ENCODE data around the gene C1orf141. TPM values are rescaled to one million over a fixed set of nuclear protein-coding genes. Genes with fewer than 3 reads are reported as not detected.

Gene C1orf141
- total and polyA plus RNA-seq, 9 of the 15 experiments (the other 6 are each of a cell fraction or from before 2014, with no cell fraction given): not detected

GRCh38 chr1:67058761-67059160 lies 76.0 kb downstream of the C1orf141 start:
- Histone ChIP-seq H3K9ac (ENCODE audit: insufficient read depth in 1 of 2, low read depth in 2 of 2, low read length in 2 of 2) (no peak overlapping the region), H3K79me2 (ENCODE audit: control insufficient read depth, insufficient read depth, low read length) (0 out of 3 replicates have a peak, but pooled peaks cover under 1% of the 10 kb centered on the region), H3K9me1 (ENCODE audit: control insufficient read depth, insufficient read depth, low read length) (no peaks in the 10 kb centered on the region), H3K4me1 (replicated peaks in 1 of 2; ENCODE audit: control insufficient read depth in 2 of 2, insufficient read depth in 2 of 2, low read length in 2 of 2) (peaks cover 7 to 15% of the 10 kb centered on the region in 2 experiments; a peak in 3 of 5 replicates), H2AFZ (ENCODE audit: low read depth, low read length) (peak overlapping the region; percentile 1), H3K4me3 (no peak overlapping the region), H3K4me2 (ENCODE audit: insufficient read depth, low read length) (no peak overlapping the region), H3K36me3 (ENCODE audit: control insufficient read depth, insufficient read depth, low read length) (no peaks in the 10 kb centered on the region), H3K9me3 (replicated peaks; ENCODE audit: control insufficient read depth, insufficient read depth, low read depth, low read length) (no peaks in the 10 kb centered on the region), H3K27ac (ENCODE audit: extremely low read depth, low read depth, low read length) (no peak overlapping the region), H3K27me3 (ENCODE audit: control insufficient read depth in 2 of 2, insufficient read depth in 2 of 2, low read length in 2 of 2) (no peaks in the 10 kb centered on the region), H4K20me1 (replicated peaks; ENCODE audit: control insufficient read depth, insufficient read depth, low read length) (no peaks in the 10 kb centered on the region)
- WGBS (ENCODE audit: insufficient coverage, low coverage, missing lambda C conversion rate): 6% methylated on average over 3 of the region's 3 CpGs
- intact Hi-C loops (cut with micrococcal nuclease) (no loop called here), in situ Hi-C loops (cut with MboI) (loop anchor here (5.0 kb wide), 1 partner anchor 49 kb away; no protein-coding TSS in a partner anchor)
- ChIA-PET CTCF (ENCODE audit: low intra/inter-chr PET ratio) (no interaction called here), POLR2A (no interaction called here)
- ATAC-seq: no peak
- no peak for DNase-seq (ENCODE audit: extremely low read depth in 1 of 4, low spot score in 3 of 4)
- no peak for FAIRE-seq
- TF ChIP-seq, protein P1, sequence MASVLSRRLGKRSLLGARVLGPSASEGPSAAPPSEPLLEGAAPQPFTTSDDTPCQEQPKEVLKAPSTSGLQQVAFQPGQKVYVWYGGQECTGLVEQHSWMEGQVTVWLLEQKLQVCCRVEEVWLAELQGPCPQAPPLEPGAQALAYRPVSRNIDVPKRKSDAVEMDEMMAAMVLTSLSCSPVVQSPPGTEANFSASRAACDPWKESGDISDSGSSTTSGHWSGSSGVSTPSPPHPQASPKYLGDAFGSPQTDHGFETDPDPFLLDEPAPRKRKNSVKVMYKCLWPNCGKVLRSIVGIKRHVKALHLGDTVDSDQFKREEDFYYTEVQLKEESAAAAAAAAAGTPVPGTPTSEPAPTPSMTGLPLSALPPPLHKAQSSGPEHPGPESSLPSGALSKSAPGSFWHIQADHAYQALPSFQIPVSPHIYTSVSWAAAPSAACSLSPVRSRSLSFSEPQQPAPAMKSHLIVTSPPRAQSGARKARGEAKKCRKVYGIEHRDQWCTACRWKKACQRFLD (CRISPR knock-in tag; IDR thresholded peaks at IDR 0.05): no peak
- TF ChIP-seq ZNF140 (CRISPR knock-in tag; IDR thresholded peaks at IDR 0.05) (no peak), SLC30A9 (CRISPR knock-in tag; IDR thresholded peaks at IDR 0.05) (no peak), JUND (IDR thresholded peaks at IDR 0.05; ENCODE audit: borderline replicate concordance, low read depth, low read length) (no peak), JUND (tag; IDR thresholded peaks at IDR 0.05; ENCODE audit: borderline replicate concordance, low read depth, low read length) (0 out of 3 replicates have a peak, but pooled peaks have one; percentile 36), SREBF2 (CRISPR knock-in tag; IDR thresholded peaks at IDR 0.05) (no peak), FOSL1 (tag; conservative IDR thresholded peaks at IDR 0.05) (peak; percentile 51)
- TF ChIP-seq, protein P2, sequence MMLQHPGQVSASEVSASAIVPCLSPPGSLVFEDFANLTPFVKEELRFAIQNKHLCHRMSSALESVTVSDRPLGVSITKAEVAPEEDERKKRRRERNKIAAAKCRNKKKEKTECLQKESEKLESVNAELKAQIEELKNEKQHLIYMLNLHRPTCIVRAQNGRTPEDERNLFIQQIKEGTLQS (IDR thresholded peaks at IDR 0.05): peak; percentile 37
- TF ChIP-seq, protein P2 (CRISPR knock-in tag; conservative IDR thresholded peaks at IDR 0.05): no peak
- TF ChIP-seq, protein P3, sequence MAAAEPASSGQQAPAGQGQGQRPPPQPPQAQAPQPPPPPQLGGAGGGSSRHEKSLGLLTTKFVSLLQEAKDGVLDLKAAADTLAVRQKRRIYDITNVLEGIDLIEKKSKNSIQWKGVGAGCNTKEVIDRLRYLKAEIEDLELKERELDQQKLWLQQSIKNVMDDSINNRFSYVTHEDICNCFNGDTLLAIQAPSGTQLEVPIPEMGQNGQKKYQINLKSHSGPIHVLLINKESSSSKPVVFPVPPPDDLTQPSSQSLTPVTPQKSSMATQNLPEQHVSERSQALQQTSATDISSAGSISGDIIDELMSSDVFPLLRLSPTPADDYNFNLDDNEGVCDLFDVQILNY (CRISPR knock-in tag; IDR thresholded peaks at IDR 0.05): no peak
- BruUV-seq (replicated peaks): no TSS peak
